Epithelial cell of esophagus (primary cell): ENCODE data around the gene UQCC2.

Experiments used
- DNase-seq: peaks from one replicate; pipeline ENCODE4 v3.0.0; 2010; ENCODE audit warnings: low read depth
- H3K4me3 ChIP-seq: 2 replicates; pipeline ENCODE4 v1.5.1; 2011; ENCODE audit warnings: mild to moderate bottlenecking, low read length, control low read depth
- TF ChIP-seq, protein P1 (sequence below): IDR thresholded peaks from 2 replicates; pipeline ENCODE4 v1.5.1; 2011; ENCODE audit warnings: low read depth, mild to moderate bottlenecking, low read length, control low read depth, inconsistent platforms; ENCODE audit not compliant: insufficient read depth; ENCODE audit errors: missing control alignments

Gene UQCC2

DNA sequence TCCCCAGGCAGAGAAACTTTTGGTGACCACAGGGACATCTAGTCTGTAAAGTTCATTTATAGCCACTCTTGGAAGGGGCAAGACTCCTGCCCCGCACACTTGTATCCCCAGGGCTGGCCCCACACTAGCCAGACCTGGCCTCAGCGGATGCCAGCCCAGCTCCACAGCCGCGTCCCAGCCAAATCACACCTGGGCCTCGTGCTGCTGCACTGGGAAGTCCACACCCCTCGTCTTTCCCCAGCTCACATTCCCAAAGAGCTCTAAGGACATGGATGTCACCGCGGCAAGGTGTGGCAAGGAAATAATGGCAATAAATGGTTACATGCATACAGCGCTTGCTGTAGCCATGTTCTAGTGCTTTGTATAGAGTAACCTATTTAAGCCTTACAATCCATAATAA, 26.7 kb upstream of the UQCC2 start:
- H3K4me3 ChIP-seq = no peak overlapping the region
- DNase-seq = no peak
- TF ChIP-seq, protein P1, sequence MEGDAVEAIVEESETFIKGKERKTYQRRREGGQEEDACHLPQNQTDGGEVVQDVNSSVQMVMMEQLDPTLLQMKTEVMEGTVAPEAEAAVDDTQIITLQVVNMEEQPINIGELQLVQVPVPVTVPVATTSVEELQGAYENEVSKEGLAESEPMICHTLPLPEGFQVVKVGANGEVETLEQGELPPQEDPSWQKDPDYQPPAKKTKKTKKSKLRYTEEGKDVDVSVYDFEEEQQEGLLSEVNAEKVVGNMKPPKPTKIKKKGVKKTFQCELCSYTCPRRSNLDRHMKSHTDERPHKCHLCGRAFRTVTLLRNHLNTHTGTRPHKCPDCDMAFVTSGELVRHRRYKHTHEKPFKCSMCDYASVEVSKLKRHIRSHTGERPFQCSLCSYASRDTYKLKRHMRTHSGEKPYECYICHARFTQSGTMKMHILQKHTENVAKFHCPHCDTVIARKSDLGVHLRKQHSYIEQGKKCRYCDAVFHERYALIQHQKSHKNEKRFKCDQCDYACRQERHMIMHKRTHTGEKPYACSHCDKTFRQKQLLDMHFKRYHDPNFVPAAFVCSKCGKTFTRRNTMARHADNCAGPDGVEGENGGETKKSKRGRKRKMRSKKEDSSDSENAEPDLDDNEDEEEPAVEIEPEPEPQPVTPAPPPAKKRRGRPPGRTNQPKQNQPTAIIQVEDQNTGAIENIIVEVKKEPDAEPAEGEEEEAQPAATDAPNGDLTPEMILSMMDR = no peak

DNA sequence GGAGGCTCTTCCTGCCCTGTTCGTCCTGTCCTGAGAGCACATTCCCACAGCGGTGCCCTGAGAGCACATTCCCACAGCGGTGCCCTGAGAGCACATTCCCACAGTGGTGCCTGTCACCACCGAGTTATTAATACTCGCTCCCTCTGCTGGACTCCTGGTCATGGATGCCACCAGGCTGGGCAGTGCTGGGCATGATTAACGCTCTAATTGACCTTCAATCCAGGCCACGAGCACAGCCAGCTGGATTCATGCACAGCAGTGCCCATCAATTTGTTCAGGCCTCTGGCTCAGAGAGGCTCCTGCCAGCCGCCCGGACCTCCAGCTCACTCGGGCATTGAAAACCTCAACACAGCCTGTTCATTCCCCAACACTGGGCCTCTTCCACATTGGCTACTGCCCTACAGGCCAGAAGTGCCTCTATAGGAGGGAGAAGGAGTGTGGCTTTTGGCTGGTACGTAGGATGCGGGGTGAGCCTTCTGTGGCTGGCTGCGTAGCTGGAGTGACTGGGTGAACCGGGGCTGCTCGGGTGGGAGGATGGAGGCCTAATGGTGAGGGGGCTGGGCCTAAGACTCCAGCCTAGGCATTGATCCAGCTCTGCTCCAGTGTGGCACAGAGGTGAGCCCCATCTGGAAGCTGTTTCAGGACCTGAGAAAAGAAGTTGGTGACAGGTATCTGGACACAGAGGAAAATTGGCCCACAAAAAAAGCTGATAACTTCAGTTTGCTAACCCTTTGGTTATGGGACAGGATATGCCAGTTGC, 25.9 kb upstream of the UQCC2 start:
- TF ChIP-seq, protein P1 = no peak
- no peak for DNase-seq
- no peak overlapping the region for H3K4me3 ChIP-seq

DNA sequence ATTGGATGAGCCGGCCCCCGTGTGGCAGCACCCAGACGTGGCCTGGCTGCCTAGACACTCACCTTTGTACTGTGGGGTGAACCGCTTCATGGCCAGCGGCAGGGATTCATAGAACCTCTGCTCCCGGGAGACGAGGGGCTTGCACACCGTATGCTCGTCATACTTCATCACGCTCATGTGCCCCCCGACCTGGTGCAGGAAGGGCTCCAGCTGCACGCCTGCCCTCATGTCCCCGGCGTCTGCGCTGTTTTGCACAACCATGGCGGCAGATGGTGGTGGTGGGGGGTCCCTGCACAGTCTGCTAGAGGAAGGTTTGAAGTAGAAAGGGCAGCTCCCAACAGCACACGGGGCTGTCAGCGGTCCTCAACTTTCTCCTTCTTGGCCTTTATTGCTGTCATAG, 23.7 kb upstream of the UQCC2 start:
- TF ChIP-seq, protein P1 = no peak
- no peak for DNase-seq
- H3K4me3 ChIP-seq = no peak overlapping the region

DNA sequence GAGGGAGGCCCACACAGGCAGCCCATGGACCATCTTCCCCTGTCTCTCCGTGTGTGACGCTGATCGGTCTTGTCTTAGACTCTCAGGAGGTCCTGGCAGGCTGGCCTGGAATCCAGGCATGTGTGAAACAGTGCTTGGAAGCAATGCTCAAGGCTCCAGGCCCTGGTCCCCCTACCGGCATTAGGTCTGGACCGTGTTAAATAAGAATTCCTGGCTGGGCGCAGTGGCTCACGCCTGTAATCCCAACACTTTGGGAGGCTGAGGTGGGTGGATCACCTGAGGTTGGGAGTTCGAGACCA, 22.2 kb upstream of the UQCC2 start:
- no peak overlapping the region for H3K4me3 ChIP-seq
- DNase-seq = no peak
- TF ChIP-seq, protein P1 = no peak

DNA sequence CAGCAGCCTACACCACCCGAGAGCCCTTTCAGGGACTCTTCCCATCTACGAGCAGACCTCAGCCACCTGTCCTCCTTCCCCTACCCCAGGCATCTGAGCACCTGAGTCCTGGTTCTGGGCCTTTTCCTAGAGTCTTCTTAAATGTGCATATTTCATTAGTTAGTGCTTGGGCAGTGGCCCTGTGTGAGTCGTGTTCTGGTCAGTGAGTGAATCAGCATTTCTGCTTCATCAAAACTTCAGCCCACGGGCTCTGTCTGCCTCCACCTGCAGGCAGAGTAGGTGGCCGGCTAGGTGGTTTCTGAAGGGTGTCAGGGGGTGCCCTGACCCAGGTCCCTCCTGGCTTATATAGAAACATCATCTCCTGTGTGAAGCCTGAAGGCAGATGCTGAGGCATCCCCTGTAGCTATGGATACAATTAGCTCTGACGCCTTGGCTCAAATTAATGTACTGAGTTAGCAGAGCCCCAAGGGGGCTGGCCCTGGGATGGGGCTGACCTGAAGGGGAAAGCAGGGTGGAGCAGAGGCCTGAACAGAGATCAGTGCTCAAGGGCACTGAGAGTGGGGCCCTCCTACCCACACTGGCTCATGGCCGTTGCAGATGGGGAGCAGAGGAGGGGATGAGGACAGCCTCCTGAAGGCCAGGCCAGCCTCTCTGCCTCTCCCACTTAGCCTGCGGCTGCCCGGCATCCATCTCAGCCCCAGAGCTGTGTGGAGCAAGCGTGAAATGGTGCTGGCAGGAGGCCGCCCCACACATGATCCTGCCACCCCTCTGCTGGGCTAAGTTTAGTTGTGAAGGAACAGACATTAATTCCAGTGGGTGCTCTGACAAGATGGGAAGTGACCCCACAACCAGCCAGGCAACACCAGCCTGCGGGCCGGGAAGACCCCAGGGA, 21.6 kb upstream of the UQCC2 start:
- TF ChIP-seq, protein P1 = no peak
- DNase-seq = no peak
- no peak overlapping the region for H3K4me3 ChIP-seq

DNA sequence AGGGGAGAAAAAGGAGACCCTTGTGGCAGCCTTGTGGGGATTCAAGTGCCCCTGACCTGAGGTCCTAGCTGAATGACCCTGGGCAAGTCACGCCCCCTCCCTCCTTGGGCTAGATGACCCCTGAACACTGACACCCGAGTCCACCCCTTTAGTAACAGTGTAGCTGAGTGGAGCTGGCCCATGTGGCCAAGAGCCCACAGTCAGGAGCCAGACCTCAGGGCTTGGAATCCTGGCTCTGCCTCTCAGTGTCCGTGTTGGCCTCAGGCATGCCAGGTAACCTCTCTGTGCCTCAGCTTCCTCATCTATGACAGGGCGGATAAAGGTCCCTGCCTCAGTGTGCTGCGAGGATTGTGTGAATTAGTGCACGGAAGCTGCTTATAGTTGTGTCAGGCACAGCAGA, 20.9 kb upstream of the UQCC2 start:
- no peak for DNase-seq
- TF ChIP-seq, protein P1 = no peak
- H3K4me3 ChIP-seq = no peak overlapping the region
